Right cardiac atrium (tissue), 5 donors: ENCODE results near the gene ALK. TPM values are rescaled to one million over a fixed set of nuclear protein-coding genes. Genes with fewer than 3 reads are reported as not detected.

Experiments
- ATAC-seq, 2 donors: fragments of 200-7000 bp; cut with Tn5 transposase; one replicate each; pipeline versions ENCODE4 v1.8.0 to v1.9.1; 2020; ENCODE audit warnings: moderate library complexity in 2 of 2, mild to moderate bottlenecking in 1 of 2
- DNase-seq, 3 donors: peaks; one replicate each; pipeline ENCODE4 v3.0.0-alpha.2; 2020
- H3K27ac ChIP-seq: one replicate; pipeline ENCODE4 v1.5.1; 2013; ENCODE audit warnings: mild to moderate bottlenecking, low read length, control low read depth, moderate library complexity
- H3K27me3 ChIP-seq: one replicate; pipeline ENCODE4 v1.6.1; 2013; ENCODE audit not compliant: control insufficient read depth, insufficient read depth
- H3K4me1 ChIP-seq: one replicate; pipeline ENCODE4 v1.6.1; 2013; ENCODE audit warnings: low read length; ENCODE audit not compliant: control insufficient read depth, insufficient read depth
- H3K4me3 ChIP-seq: one replicate; pipeline ENCODE4 v1.5.1; 2013; ENCODE audit warnings: low read length, control low read depth
- H3K9me3 ChIP-seq: one replicate; pipeline ENCODE4 v1.6.1; 2013; ENCODE audit warnings: low read length; ENCODE audit not compliant: control insufficient read depth
- WGBS: extraction: QIAGEN DNeasy Blood & Tissue Kit; methylation state at CpG from one replicate; pipeline ENCODE4 v1.1.7; 2013; 5-methylcytosine and 5-hydroxymethylcytosine counted together
- intact Hi-C, 4 donors: fragments of 100-400 bp; cut with DNase I; formaldehyde crosslinking; loops; one replicate each; pipeline versions ENCODE4 v1.11.0 to v1.14.0; 2022 to 2023
- polyA plus RNA-seq: library from polyadenylated mRNA; stranded (reverse); fragments of 200-250 nt; gene quantifications from one replicate; pipeline ENCODE4 v1.2.3, GENCODE V29; 2013
- total RNA-seq, 4 donors: library from RNA; stranded (reverse); fragmentation: NEBNext Ultra II Directional; extraction: Animal tissue kit (Norgen Biotek cat#: 25700); gene quantifications; one replicate each; pipeline ENCODE4 v1.2.1, GENCODE V29; 2021
- donor health status: healthy with polysubstance abuse.
- donor health status: DM: no; HTN: yes; CAD: no.
- donor health status: DM: no; HTN: no; CAD: no.
- donor health status: DM: no; HTN: yes; CAD: no; lungs with severe emphysema.
- donor health status: DM: yes; HTN: yes; CAD: no.

Gene ALK
- total and polyA plus RNA-seq, 5 donors = 0.05 to 0.17 (median 0.10) TPM; not detected in 1

GRCh38 chr2:29902356-29902755 is 19.0 kb downstream of the ALK start:
- intact Hi-C loops = no loop called here
- peaks cover 3% of the 10 kb centered on the region for H3K27me3 ChIP-seq
- H3K27ac ChIP-seq = no peak overlapping the region
- DNase-seq = no peak
- no peaks in the 10 kb centered on the region for H3K9me3 ChIP-seq
- ATAC-seq = no peak
- H3K4me3 ChIP-seq = no peak overlapping the region
- H3K4me1 ChIP-seq = no peaks in the 10 kb centered on the region
- 21% methylated on average over 1 of the region's 1 CpG for whole genome bisulfite sequencing

GRCh38 chr2:29900971-29901633 is 20.3 kb downstream of the ALK start:
- intact Hi-C loops = no loop called here
- no peak for DNase-seq
- no peaks in the 10 kb centered on the region for H3K9me3 ChIP-seq
- ATAC-seq = no peak
- peaks cover 3% of the 10 kb centered on the region for H3K27me3 ChIP-seq
- H3K27ac ChIP-seq = no peak overlapping the region
- no peak overlapping the region for H3K4me3 ChIP-seq
- no peaks in the 10 kb centered on the region for H3K4me1 ChIP-seq
- 19% methylated on average over 3 of the region's 3 CpGs for WGBS

- WGBS = 36% methylated on average over 5 of the region's 5 CpGs
- no peak overlapping the region for H3K4me3 ChIP-seq
- peaks cover 3% of the 10 kb centered on the region for H3K27me3 ChIP-seq
- DNase-seq (no peak), ATAC-seq (no peak)
- intact Hi-C loops = no loop called here
- H3K9me3 ChIP-seq = no peaks in the 10 kb centered on the region
- no peak overlapping the region for H3K27ac ChIP-seq
- no peaks in the 10 kb centered on the region for H3K4me1 ChIP-seq
These were observed 22.4 kb downstream of the ALK start for GRCh38 chr2:29898999-29899398.

GRCh38 chr2:29894822-29895614 is 26.4 kb downstream of the ALK start:
- no peak for ATAC-seq
- H3K27ac ChIP-seq = no peak overlapping the region
- no peak for DNase-seq
- H3K4me3 ChIP-seq = no peak overlapping the region
- 39% methylated on average over 3 of the region's 3 CpGs for WGBS
- intact Hi-C loops = no loop called here
- H3K27me3 ChIP-seq = no peaks in the 10 kb centered on the region
- H3K9me3 ChIP-seq = no peaks in the 10 kb centered on the region
- no peaks in the 10 kb centered on the region for H3K4me1 ChIP-seq

GRCh38 chr2:29892585-29893259 is 28.7 kb downstream of the ALK start:
- no peaks in the 10 kb centered on the region for H3K27me3 ChIP-seq
- DNase-seq = no peak
- intact Hi-C loops = no loop called here
- H3K27ac ChIP-seq = no peak overlapping the region
- ATAC-seq = no peak
- 66% methylated on average over 5 of the region's 5 CpGs for WGBS
- no peak overlapping the region for H3K4me3 ChIP-seq
- no peaks in the 10 kb centered on the region for H3K9me3 ChIP-seq
- H3K4me1 ChIP-seq = no peaks in the 10 kb centered on the region

- WGBS = 81% methylated on average over 6 of the region's 6 CpGs
- no peak for DNase-seq
- ATAC-seq = no peak
These were observed 40.2 kb downstream of the ALK start for GRCh38 chr2:29881089-29881730.

GRCh38 chr2:29880084-29880483 is 41.3 kb downstream of the ALK start:
- DNase-seq = no peak
- no peak for ATAC-seq
- intact Hi-C loops = no loop called here
- Histone ChIP-seq H3K27me3 (no peaks in the 10 kb centered on the region), H3K27ac (no peak overlapping the region), H3K4me1 (no peaks in the 10 kb centered on the region), H3K9me3 (no peaks in the 10 kb centered on the region), H3K4me3 (no peak overlapping the region)
- WGBS = 44% methylated on average over 1 of the region's 1 CpG

More at GRCh38 chr2:29881089-29881730, 40.2 kb downstream of the ALK start:
- intact Hi-C loops = no loop called here
- Histone ChIP-seq H3K27ac (no peak overlapping the region), H3K27me3 (no peaks in the 10 kb centered on the region), H3K4me3 (no peak overlapping the region), H3K9me3 (no peaks in the 10 kb centered on the region), H3K4me1 (no peaks in the 10 kb centered on the region)

- 36% methylated on average over 2 of the region's 2 CpGs for WGBS
- no peaks in the 10 kb centered on the region for H3K9me3 ChIP-seq
- no peaks in the 10 kb centered on the region for H3K27me3 ChIP-seq
- intact Hi-C loops = no loop called here
- H3K27ac ChIP-seq = no peak overlapping the region
- no peaks in the 10 kb centered on the region for H3K4me1 ChIP-seq
- DNase-seq (no peak), ATAC-seq (no peak)
- H3K4me3 ChIP-seq = no peak overlapping the region
These were observed 41.9 kb downstream of the ALK start for GRCh38 chr2:29879456-29879855.

GRCh38 chr2:29878898-29879297 is 42.5 kb downstream of the ALK start:
- WGBS = 53% methylated on average over 3 of the region's 3 CpGs
- Histone ChIP-seq H3K27ac (no peak overlapping the region), H3K4me3 (no peak overlapping the region), H3K27me3 (no peaks in the 10 kb centered on the region), H3K9me3 (no peaks in the 10 kb centered on the region), H3K4me1 (no peaks in the 10 kb centered on the region)
- intact Hi-C loops = no loop called here
- ATAC-seq = no peak
- no peak for DNase-seq

GRCh38 chr2:29876374-29876773 is 45.0 kb downstream of the ALK start:
- Histone ChIP-seq H3K27me3 (no peaks in the 10 kb centered on the region), H3K4me3 (no peak overlapping the region), H3K9me3 (no peaks in the 10 kb centered on the region), H3K4me1 (no peaks in the 10 kb centered on the region), H3K27ac (no peak overlapping the region)
- 95% methylated on average over 4 of the region's 4 CpGs for WGBS
- ATAC-seq = no peak
- intact Hi-C loops = no loop called here
- no peak for DNase-seq

- 70% methylated on average over 2 of the region's 2 CpGs for whole genome bisulfite sequencing
- no peak for ATAC-seq
- Histone ChIP-seq H3K4me3 (no peak overlapping the region), H3K4me1 (no peaks in the 10 kb centered on the region), H3K27ac (no peak overlapping the region), H3K9me3 (no peaks in the 10 kb centered on the region), H3K27me3 (no peaks in the 10 kb centered on the region)
- intact Hi-C loops = no loop called here
- DNase-seq = no peak
These were observed 46.6 kb downstream of the ALK start for GRCh38 chr2:29874745-29875144.
